ENCODE results near the gene ORC2.

DNA sequence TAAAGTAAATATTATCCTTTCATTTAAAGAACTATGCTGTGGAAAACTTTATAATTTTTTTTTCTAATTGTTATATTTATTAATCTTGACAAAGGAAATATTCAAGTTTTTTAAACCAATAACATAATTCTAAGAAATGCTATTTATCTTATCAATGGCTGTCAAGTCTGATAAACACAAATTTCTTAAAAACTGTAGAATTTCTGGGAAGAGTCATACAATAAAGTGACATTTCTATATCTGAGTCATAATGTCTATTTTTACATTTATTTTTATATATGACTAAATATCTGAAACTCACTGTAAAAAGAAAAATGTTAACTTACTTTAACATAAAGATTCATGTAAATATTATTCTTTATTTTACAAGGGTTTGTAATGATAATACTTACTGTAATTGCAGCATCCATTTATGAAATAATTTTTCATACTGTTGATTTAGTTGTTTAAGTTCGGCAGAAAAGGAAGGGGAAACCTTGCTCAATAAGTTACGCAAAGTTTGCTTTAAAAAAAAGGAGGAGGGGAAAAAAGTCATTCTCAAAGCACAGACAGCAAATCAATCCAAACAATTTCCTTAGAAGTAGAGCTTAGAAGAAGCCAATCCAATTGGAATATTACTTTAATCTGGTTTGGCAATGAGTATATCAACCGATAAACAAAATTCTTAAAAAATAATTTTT is 32.4 kb downstream of the ORC2 start:
- TF ChIP-seq POLR2AphosphoS5 (IDR thresholded peaks at IDR 0.05; ENCODE audit: low read depth, low read length) (no peak), REST (IDR thresholded peaks at IDR 0.05; ENCODE audit: insufficient read depth in 1 of 2, low read depth in 2 of 2, low read length in 2 of 2) (no peak), SIN3A (IDR thresholded peaks at IDR 0.05; ENCODE audit: borderline replicate concordance, insufficient read depth, low read length) (no peak), FOXP2 (optimal IDR thresholded peaks at IDR 0.05; ENCODE audit: borderline replicate concordance, extremely low read depth, extremely low read length, insufficient read depth) (no peak), TAF1 (IDR thresholded peaks at IDR 0.05; ENCODE audit: borderline replicate concordance, insufficient read depth, low read length) (no peak)

Measured in PFSK-1 (cell line).